PC-9 (cell line): ENCODE results near the gene CYP17A1. TPM values are rescaled to one million over a fixed set of nuclear protein-coding genes. Genes with fewer than 3 reads are reported as not detected.
"Not testable (repeated sequence)": the region's sequence is repeated elsewhere in the genome, so short reads cannot be mapped to it uniquely, and the experiment has no call there.

Experiments used
- BruUV-seq: library from RNA; stranded (reverse); fragments of 400-500 nt; replicated peaks from 2 replicates; lab custom pipeline; 2021; lab: Mats Ljungman, UMichigan
- CTCF ChIA-PET: fragments of 300-600 bp; sonication (Branson Sonifier 250); formaldehyde crosslinking; loops from one replicate; lab custom pipeline; 2022; ENCODE audit warnings: antibody characterized with exemption; lab: Charles Lee
- POLR2A ChIA-PET: fragments of 300-600 bp; sonication (Branson Sonifier 250); formaldehyde crosslinking; loops from one replicate; lab custom pipeline; 2022; ENCODE audit warnings: antibody characterized with exemption; ENCODE audit not compliant: unreplicated experiment; lab: Charles Lee
- DNase-seq, 2 experiments: peaks; one replicate each; pipeline versions ENCODE4 v3.0.0 to v3.0.0-alpha.2; 2015 to 2022; ENCODE audit warnings: mixed read lengths in 1 of 2
- H2AFZ ChIP-seq: fragments of 200-600 bp; sonication (generic); 2 replicates; pipeline ENCODE4 v1.8.1; 2017; ENCODE audit warnings: antibody characterized with exemption
- H3F3A ChIP-seq: fragments of 200-600 bp; sonication (generic); 2 replicates; pipeline ENCODE4 v1.8.1; 2017; ENCODE audit warnings: antibody characterized with exemption, mild to moderate bottlenecking, low read depth; ENCODE audit not compliant: insufficient read depth
- H3K27ac ChIP-seq: fragments of 200-600 bp; sonication (generic); 2 replicates; pipeline ENCODE4 v1.6.1; 2016; ENCODE audit warnings: mixed run types
- H3K27me3 ChIP-seq: fragments of 200-600 bp; sonication (generic); 2 replicates; pipeline ENCODE4 v1.6.1; 2016; ENCODE audit warnings: low read depth, mixed run types; ENCODE audit not compliant: insufficient read depth
- H3K36me3 ChIP-seq: fragments of 200-600 bp; sonication (generic); 2 replicates; pipeline ENCODE4 v1.6.1; 2016; ENCODE audit warnings: low read depth, mixed run types
- H3K4me1 ChIP-seq: fragments of 200-600 bp; sonication (generic); replicated peaks from 2 replicates; pipeline ENCODE4 v1.6.1; 2016; ENCODE audit warnings: mixed run types; ENCODE audit not compliant: insufficient read depth
- H3K4me2 ChIP-seq: fragments of 200-600 bp; sonication (generic); 2 replicates; pipeline ENCODE4 v1.6.1; 2017; ENCODE audit warnings: mixed run types
- H3K4me3 ChIP-seq: fragments of 200-600 bp; sonication (generic); 2 replicates; pipeline ENCODE4 v1.6.1; 2016; ENCODE audit warnings: mixed run types
- H3K79me2 ChIP-seq: fragments of 200-600 bp; sonication (generic); 2 replicates; pipeline ENCODE4 v1.6.1; 2017; ENCODE audit warnings: low read depth, mixed run types
- H3K9me2 ChIP-seq: fragments of 200-600 bp; sonication (generic); 2 replicates; pipeline ENCODE4 v1.8.1; 2017; ENCODE audit warnings: mild to moderate bottlenecking; ENCODE audit not compliant: insufficient read depth
- H3K9me3 ChIP-seq: fragments of 200-600 bp; sonication (generic); 2 replicates; pipeline ENCODE4 v1.8.1; 2016; ENCODE audit warnings: low read depth; ENCODE audit not compliant: insufficient read depth
- H4K20me1 ChIP-seq: fragments of 200-600 bp; sonication (generic); 2 replicates; pipeline ENCODE4 v1.8.1; 2017; ENCODE audit not compliant: insufficient read depth
- CTCF ChIP-seq: fragments of 200-600 bp; sonication (generic); conservative IDR thresholded peaks from 2 replicates; pipeline ENCODE4 v1.6.1; 2017; ENCODE audit warnings: mixed run types, antibody characterized with exemption, mild to moderate bottlenecking, moderate library complexity
- EZH2 ChIP-seq: fragments of 200-600 bp; sonication (generic); IDR thresholded peaks from 2 replicates; pipeline ENCODE4 v1.8.0; 2017; ENCODE audit warnings: antibody characterized with exemption, low read depth
- intact Hi-C: fragments of 100-400 bp; cut with micrococcal nuclease; formaldehyde crosslinking; loops from one replicate; pipeline ENCODE4 v1.10.0; 2022; ENCODE audit not compliant: unreplicated experiment
- total RNA-seq: library from RNA; stranded (reverse); gene quantifications from 2 replicates; pipeline ENCODE4 v1.2.3, GENCODE V29; 2021

CYP17A1 gene
- total RNA-seq, 1 experiment from 2014 or later, result not detected

- no peak overlapping the region for H3K4me2 ChIP-seq
Observed at GRCh38 chr10:102841827-102842345, 4.7 kb upstream of the CYP17A1 start.

GRCh38 chr10:102838276-102838927 is 1.2 kb upstream of the CYP17A1 start:
- H3K4me1 ChIP-seq, H3K9me2 ChIP-seq, H3K36me3 ChIP-seq, H3K4me2 ChIP-seq, POLR2A ChIA-PET, H3K27ac ChIP-seq, H3K79me2 ChIP-seq, H3K4me3 ChIP-seq, H3F3A ChIP-seq, DNase-seq, H4K20me1 ChIP-seq, BruUV-seq, H3K27me3 ChIP-seq, H3K9me3 ChIP-seq, CTCF ChIA-PET, H2AFZ ChIP-seq: not testable (repeated sequence)
- intact Hi-C loops, result loop anchor here (5.0 to 10.0 kb wide), 2 partner anchors 114 to 494 kb away; no protein-coding TSS in a partner anchor

More at GRCh38 chr10:102841827-102842345, 4.7 kb upstream of the CYP17A1 start:
- Histone ChIP-seq H2AFZ (no peak overlapping the region), H3K9me2 (no peaks in the 10 kb centered on the region), H3K79me2 (no peaks in the 10 kb centered on the region), H3K36me3 (no peaks in the 10 kb centered on the region), H3F3A (no peaks in the 10 kb centered on the region), H3K27ac (no peak overlapping the region), H3K9me3 (no peaks in the 10 kb centered on the region), H3K4me1 (no peaks in the 10 kb centered on the region), H3K27me3 (no peaks in the 10 kb centered on the region), H4K20me1 (no peaks in the 10 kb centered on the region), H3K4me3 (no peak overlapping the region)
- BruUV-seq, result no TSS peak
- TF ChIP-seq EZH2 (no peak), CTCF (no peak)
- CTCF ChIA-PET, result no interaction called here
- POLR2A ChIA-PET, result no interaction called here
- intact Hi-C loops, result no loop called here
- DNase-seq, result no peak

- Histone ChIP-seq H3K9me2 (no peaks in the 10 kb centered on the region), H3F3A (no peaks in the 10 kb centered on the region), H3K4me2 (no peak overlapping the region), H4K20me1 (no peaks in the 10 kb centered on the region), H3K9me3 (no peaks in the 10 kb centered on the region), H3K4me3 (no peak overlapping the region), H3K4me1 (no peaks in the 10 kb centered on the region), H3K79me2 (no peaks in the 10 kb centered on the region), H2AFZ (no peak overlapping the region), H3K27me3 (no peaks in the 10 kb centered on the region), H3K36me3 (no peaks in the 10 kb centered on the region), H3K27ac (no peak overlapping the region)
- ChIA-PET POLR2A (no interaction called here), CTCF (interaction anchor here (0.5 kb wide), 1 partner anchor 121 kb away, joined by 3 read pairs; the partner anchor contains the start of genes ARL3 and SFXN2)
- intact Hi-C loops, result loop anchor here (2.0 to 10.0 kb wide), 4 partner anchors 66 to 497 kb away; no protein-coding TSS in a partner anchor
- peak; percentile 38 to 58 for DNase-seq
- TF ChIP-seq CTCF (peak; percentile 80), EZH2 (no peak)
- no TSS peak for BruUV-seq
Observed at GRCh38 chr10:102835007-102835482, 2.2 kb downstream of the CYP17A1 start.
